Fibroblast of mammary gland (primary cell): ENCODE results near the gene MAMSTR.

Experiments used
- DNase-seq: peaks from one replicate; pipeline ENCODE4 v3.0.0-alpha.2; 2010; ENCODE audit warnings: low read depth
- H3K4me3 ChIP-seq: 2 replicates; pipeline ENCODE4 v1.5.1; 2011; ENCODE audit warnings: low read depth, mild to moderate bottlenecking, low read length, moderate library complexity; ENCODE audit not compliant: control insufficient read depth
- TF ChIP-seq, protein P1 (sequence below): conservative IDR thresholded peaks from 2 replicates; pipeline ENCODE4 v1.5.1; 2011; ENCODE audit warnings: low read depth, low read length, inconsistent platforms; ENCODE audit not compliant: control insufficient read depth, insufficient read depth

Gene MAMSTR

GRCh38 chr19:48751845-48752495, 32.4 kb upstream of the MAMSTR start:
- peak overlapping the region; percentile 6 for H3K4me3 ChIP-seq

DNA sequence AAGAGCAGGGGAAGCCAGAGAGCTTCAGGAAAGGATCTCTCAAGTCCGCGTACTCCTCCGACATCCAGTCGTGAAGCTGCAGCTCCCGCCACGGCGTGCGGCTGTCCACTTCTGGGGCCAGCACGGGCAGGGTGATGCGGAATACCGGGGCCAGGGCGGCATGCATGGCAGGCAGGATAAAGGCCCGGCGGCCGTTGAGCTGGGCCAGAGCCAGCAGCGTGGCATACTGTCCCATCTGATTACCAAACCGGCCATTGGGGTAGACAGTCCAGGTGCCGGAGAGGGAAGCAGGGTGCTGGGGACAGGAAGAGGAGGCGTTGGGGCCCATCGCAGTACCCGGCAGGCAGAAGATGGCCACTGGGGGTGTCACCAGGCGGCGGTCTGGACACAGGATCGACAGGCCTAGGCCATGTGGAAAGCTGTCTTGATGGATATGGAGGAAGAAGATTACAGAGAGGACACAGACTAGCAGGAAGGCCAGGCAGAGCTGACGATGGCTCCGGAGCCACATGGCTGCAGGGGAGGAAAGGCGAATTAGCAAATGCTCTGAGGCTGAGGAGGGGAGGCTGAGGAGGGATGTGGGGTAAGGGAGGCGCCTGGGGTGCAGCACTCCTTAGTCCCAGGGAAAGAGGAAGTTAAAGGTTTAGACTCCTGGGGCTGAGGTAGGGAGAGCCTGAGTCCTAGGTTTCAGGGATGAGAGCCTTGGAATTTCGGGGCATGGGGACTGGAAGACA, 31.4 kb upstream of the MAMSTR start:
- no peak overlapping the region for H3K4me3 ChIP-seq
- TF ChIP-seq, protein P1, sequence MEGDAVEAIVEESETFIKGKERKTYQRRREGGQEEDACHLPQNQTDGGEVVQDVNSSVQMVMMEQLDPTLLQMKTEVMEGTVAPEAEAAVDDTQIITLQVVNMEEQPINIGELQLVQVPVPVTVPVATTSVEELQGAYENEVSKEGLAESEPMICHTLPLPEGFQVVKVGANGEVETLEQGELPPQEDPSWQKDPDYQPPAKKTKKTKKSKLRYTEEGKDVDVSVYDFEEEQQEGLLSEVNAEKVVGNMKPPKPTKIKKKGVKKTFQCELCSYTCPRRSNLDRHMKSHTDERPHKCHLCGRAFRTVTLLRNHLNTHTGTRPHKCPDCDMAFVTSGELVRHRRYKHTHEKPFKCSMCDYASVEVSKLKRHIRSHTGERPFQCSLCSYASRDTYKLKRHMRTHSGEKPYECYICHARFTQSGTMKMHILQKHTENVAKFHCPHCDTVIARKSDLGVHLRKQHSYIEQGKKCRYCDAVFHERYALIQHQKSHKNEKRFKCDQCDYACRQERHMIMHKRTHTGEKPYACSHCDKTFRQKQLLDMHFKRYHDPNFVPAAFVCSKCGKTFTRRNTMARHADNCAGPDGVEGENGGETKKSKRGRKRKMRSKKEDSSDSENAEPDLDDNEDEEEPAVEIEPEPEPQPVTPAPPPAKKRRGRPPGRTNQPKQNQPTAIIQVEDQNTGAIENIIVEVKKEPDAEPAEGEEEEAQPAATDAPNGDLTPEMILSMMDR = no peak
- no peak for DNase-seq

More at GRCh38 chr19:48751845-48752495, 32.4 kb upstream of the MAMSTR start:
- TF ChIP-seq, protein P1 = no peak
- no peak for DNase-seq

GRCh38 chr19:48750351-48750750, 30.8 kb upstream of the MAMSTR start:
- H3K4me3 ChIP-seq = no peak overlapping the region
- TF ChIP-seq, protein P1 = no peak
- DNase-seq = no peak

GRCh38 chr19:48749571-48750198, 30.2 kb upstream of the MAMSTR start:
- TF ChIP-seq, protein P1 = no peak
- no peak overlapping the region for H3K4me3 ChIP-seq
- DNase-seq = no peak

DNA sequence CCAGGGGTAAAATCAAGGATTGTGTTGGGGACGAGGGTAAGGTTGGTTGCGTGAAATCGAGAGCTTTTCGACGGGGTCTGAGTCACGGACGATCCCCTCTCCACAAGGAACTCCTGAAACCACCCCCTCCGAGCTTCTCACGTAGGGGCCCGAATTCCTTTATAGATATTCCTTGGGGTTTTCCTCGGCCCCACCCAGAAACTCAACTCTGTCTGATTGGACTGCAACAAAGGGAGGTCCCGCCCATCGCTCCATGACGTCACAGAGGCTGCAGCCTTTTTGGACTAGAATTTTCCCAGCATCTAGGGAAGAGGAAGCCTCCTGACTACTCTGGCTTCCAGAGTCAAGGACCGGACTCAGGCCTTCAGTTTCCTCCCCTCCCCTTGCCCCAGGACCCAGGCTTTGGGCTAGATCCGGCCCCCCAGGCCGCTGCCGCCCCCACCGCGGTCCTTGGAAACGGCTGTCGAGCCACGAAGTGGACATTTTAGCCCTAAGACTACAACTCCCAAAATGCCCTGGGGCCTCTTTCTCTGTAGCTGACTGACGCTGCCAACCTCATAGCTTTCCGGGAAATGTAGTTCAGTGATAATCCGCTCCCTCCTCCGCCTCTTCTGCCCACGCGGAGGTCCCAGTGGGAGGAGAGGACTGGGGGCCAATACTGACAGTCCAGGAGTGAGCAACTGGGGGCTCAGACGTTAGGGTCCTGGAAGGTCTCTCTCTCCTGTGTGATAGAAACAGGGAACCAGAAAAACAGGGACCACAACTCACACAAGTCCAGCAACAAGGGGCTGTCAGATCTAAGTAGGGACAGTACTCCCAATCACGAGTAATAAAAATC, 27.4 kb upstream of the MAMSTR start, which contains the start of gene IZUMO1:
Gene IZUMO1, minus strand, starts transcription at position 172 of the 838 bp plus-strand sequence. CDS start 1,050 bp downstream, outside the sequence.
- H3K4me3 ChIP-seq = peak within 1 kb of the TSS; percentile 75
- TF ChIP-seq, protein P1 = no peak
- DNase-seq = peak; percentile 88

- TF ChIP-seq, protein P1 = no peak
- no peak overlapping the region for H3K4me3 ChIP-seq
- DNase-seq = no peak
Measured at GRCh38 chr19:48746110-48746509, 26.6 kb upstream of the MAMSTR start.
